Suprapubic skin (tissue), 4 donors: ENCODE measurements around the gene ARHGEF11.

Source experiments
- EP300 ChIP-seq: sonication (generic); formaldehyde crosslinking; IDR thresholded peaks from one replicate; pipeline ENCODE4 v1.6.1; 2017; ENCODE audit warnings: antibody characterized with exemption
- POLR2A ChIP-seq, 2 donors: fragments of 450-650 bp; IDR thresholded peaks; one replicate each; pipeline ENCODE4 v1.6.1; 2017; ENCODE audit warnings: antibody characterized with exemption in 2 of 2, mild to moderate bottlenecking in 2 of 2, moderate library complexity in 2 of 2
- POLR2AphosphoS5 ChIP-seq, 3 donors: sonication (generic); formaldehyde crosslinking; IDR thresholded peaks; one replicate each; pipeline ENCODE4 v1.6.1; 2017; ENCODE audit warnings: antibody characterized with exemption in 3 of 3
- TF ChIP-seq, protein P1 (sequence below), 2 donors: fragments of 200-600 bp in 1 of 2; fragments of 450-650 bp in 1 of 2; sonication (generic) in 1 of 2; IDR thresholded peaks; one replicate each; pipeline ENCODE4 v1.5.1; 2016 to 2019; ENCODE audit warnings: antibody characterized with exemption in 2 of 2, mild to moderate bottlenecking in 1 of 2, moderate library complexity in 1 of 2

DNA sequence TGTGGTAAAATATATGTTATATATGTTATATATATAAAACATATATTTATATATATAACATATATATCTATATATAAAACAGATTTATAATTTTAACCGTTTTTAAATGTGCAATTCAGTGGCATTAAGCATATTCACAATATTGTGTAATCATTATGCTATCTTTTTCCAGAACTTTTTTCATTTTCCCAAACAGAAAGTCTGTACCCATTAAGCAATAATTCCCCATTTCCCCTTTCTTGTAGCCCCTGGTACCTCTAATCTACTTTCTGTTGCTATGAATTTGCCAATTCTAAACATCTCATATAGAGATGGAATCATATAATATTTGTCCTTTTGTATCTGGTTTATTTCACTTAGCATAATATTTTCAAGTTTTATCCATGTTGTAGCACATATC is 10.7 kb upstream of the ARHGEF11 start:
- TF ChIP-seq POLR2A (IDR thresholded peaks at IDR 0.05) (no peak), POLR2AphosphoS5 (IDR thresholded peaks at IDR 0.05) (no peak), EP300 (no peak)
- TF ChIP-seq, protein P1, sequence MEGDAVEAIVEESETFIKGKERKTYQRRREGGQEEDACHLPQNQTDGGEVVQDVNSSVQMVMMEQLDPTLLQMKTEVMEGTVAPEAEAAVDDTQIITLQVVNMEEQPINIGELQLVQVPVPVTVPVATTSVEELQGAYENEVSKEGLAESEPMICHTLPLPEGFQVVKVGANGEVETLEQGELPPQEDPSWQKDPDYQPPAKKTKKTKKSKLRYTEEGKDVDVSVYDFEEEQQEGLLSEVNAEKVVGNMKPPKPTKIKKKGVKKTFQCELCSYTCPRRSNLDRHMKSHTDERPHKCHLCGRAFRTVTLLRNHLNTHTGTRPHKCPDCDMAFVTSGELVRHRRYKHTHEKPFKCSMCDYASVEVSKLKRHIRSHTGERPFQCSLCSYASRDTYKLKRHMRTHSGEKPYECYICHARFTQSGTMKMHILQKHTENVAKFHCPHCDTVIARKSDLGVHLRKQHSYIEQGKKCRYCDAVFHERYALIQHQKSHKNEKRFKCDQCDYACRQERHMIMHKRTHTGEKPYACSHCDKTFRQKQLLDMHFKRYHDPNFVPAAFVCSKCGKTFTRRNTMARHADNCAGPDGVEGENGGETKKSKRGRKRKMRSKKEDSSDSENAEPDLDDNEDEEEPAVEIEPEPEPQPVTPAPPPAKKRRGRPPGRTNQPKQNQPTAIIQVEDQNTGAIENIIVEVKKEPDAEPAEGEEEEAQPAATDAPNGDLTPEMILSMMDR (IDR thresholded peaks at IDR 0.05): no peak
